PFSK-1 (cell line): ENCODE results near the gene GFPT2.

Experiments
- POLR2AphosphoS5 ChIP-seq: IDR thresholded peaks from 2 replicates; pipeline ENCODE4 v1.6.1; 2012; ENCODE audit warnings: low read depth, mild to moderate bottlenecking, control low read depth, low read length, moderate library complexity
- SIN3A ChIP-seq: IDR thresholded peaks from 2 replicates; pipeline ENCODE4 v1.6.1; 2012; ENCODE audit warnings: mild to moderate bottlenecking, low read length, moderate library complexity, borderline replicate concordance; ENCODE audit not compliant: insufficient read depth
- TAF1 ChIP-seq: IDR thresholded peaks from 2 replicates; pipeline ENCODE4 v1.6.1; 2012; ENCODE audit warnings: low read length, control low read depth, borderline replicate concordance; ENCODE audit not compliant: insufficient read depth
- TF ChIP-seq, protein P1 (sequence below), 2 experiments: IDR thresholded peaks; 2 replicates each; pipeline versions ENCODE4 v1.6.1 to v1.8.0; 2011 to 2012; ENCODE audit warnings: low read depth in 2 of 2, low read length in 2 of 2, control low read depth in 1 of 2, inconsistent platforms in 1 of 2, mild to moderate bottlenecking in 1 of 2, moderate library complexity in 1 of 2; ENCODE audit not compliant: insufficient read depth in 1 of 2

DNA sequence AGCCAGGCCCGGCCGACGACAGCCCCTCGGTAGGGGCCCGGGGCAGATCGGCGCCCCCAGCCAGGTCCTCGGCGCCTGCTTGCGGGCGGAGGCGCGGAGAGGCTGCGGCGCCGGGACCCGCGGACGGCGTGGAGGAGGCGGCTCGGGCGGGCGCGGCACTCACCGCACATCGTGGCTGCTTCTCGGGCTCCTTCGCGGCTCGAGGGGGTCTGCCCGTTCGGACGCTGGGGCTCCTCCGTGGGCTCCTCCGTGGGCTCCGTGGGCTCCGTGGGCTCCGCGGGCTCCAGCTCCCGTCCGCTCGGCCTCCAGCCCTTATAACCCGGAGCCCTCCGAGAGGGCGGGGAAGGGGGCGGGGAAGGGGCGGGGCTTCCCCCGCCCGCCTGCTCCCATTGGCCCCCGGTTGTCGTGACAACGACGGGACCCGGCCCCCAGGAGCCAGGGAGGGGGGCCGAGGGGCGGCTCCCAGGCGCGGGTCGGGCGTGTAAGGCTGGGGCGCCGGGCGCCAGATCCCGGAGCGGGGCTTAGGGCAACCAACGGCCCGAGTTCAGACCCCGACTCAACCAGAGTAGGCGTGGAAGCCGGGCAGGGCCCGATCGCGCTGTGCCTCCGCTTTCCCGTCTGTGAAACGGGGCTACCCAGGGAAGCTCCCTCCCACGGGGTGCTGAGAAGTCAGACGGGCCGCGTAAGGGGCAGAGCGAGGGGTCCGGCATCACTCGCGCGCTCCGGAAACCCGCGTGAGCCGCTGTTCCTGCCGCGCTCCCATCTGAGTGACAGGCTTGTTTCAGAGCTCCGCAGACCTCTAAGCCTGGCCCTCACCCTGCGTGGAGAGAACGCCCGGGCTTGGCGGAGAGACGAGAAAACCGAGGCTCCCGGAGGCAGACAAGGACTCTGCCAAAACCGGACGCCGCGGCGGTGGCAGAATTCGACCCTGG, at the start of gene GFPT2:
- TF ChIP-seq, protein P1, sequence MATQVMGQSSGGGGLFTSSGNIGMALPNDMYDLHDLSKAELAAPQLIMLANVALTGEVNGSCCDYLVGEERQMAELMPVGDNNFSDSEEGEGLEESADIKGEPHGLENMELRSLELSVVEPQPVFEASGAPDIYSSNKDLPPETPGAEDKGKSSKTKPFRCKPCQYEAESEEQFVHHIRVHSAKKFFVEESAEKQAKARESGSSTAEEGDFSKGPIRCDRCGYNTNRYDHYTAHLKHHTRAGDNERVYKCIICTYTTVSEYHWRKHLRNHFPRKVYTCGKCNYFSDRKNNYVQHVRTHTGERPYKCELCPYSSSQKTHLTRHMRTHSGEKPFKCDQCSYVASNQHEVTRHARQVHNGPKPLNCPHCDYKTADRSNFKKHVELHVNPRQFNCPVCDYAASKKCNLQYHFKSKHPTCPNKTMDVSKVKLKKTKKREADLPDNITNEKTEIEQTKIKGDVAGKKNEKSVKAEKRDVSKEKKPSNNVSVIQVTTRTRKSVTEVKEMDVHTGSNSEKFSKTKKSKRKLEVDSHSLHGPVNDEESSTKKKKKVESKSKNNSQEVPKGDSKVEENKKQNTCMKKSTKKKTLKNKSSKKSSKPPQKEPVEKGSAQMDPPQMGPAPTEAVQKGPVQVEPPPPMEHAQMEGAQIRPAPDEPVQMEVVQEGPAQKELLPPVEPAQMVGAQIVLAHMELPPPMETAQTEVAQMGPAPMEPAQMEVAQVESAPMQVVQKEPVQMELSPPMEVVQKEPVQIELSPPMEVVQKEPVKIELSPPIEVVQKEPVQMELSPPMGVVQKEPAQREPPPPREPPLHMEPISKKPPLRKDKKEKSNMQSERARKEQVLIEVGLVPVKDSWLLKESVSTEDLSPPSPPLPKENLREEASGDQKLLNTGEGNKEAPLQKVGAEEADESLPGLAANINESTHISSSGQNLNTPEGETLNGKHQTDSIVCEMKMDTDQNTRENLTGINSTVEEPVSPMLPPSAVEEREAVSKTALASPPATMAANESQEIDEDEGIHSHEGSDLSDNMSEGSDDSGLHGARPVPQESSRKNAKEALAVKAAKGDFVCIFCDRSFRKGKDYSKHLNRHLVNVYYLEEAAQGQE (IDR thresholded peaks at IDR 0.05; ENCODE audit: insufficient read depth in 1 of 2, low read depth in 2 of 2, low read length in 2 of 2): no peak
- TF ChIP-seq POLR2AphosphoS5 (no peak), TAF1 (no peak), SIN3A (no peak)
